GM12801 (cell line): ENCODE results near the gene PTGES.

Experiments
- CTCF ChIP-seq: IDR thresholded peaks from one replicate; pipeline ENCODE4 v1.5.1; 2011; ENCODE audit warnings: control low read depth; ENCODE audit not compliant: insufficient read length; ENCODE audit errors: extremely low read depth

PTGES gene

GRCh38 chr9:129732946-129733631 lies 19.8 kb downstream of the PTGES start:
- no peak for TF ChIP-seq CTCF

GRCh38 chr9:129732100-129732499 lies 20.7 kb downstream of the PTGES start:
- TF ChIP-seq CTCF, result no peak

- no peak for TF ChIP-seq CTCF
Observed at GRCh38 chr9:129731477-129732085, 21.3 kb downstream of the PTGES start.

- no peak for TF ChIP-seq CTCF
Observed at GRCh38 chr9:129728744-129729143, 24.1 kb downstream of the PTGES start.

GRCh38 chr9:129726322-129727160 lies 26.3 kb downstream of the PTGES start:
- no peak for TF ChIP-seq CTCF

- TF ChIP-seq CTCF, result no peak
Observed at GRCh38 chr9:129725795-129726251, 27.0 kb downstream of the PTGES start.

- TF ChIP-seq CTCF, result no peak
Observed at GRCh38 chr9:129724456-129725190, 28.2 kb downstream of the PTGES start.
